WTC11 (cell line): ENCODE results near the gene PIGU. TPM values are rescaled to one million over a fixed set of nuclear protein-coding genes. Genes with fewer than 3 reads are reported as not detected.

Experiments used
- ATAC-seq: fragments of 200-7000 bp; cut with Tn5 transposase; 2 replicates; pipeline ENCODE4 v1.10.0; 2021; ENCODE audit warnings: mild to moderate bottlenecking, moderate library complexity
- CTCF ChIA-PET: fragments of 300-600 bp; sonication (Branson Sonifier 250); formaldehyde crosslinking; loops from one replicate; lab custom pipeline; 2021; ENCODE audit warnings: antibody characterized with exemption; lab: Charles Lee
- POLR2A ChIA-PET: fragments of 350-600 bp; sonication (Branson Sonifier 250); formaldehyde crosslinking; loops from one replicate; lab custom pipeline; 2021; ENCODE audit warnings: antibody characterized with exemption; lab: Charles Lee
- DNase-seq: peaks from one replicate; pipeline ENCODE4 v3.0.0; 2021; ENCODE audit warnings: low spot score
- H3K27ac Mint-ChIP-seq: 2 replicates; pipeline ENCODE4 v1.8.0; 2021; ENCODE audit warnings: mixed read lengths
- H3K27me3 Mint-ChIP-seq: 2 replicates; pipeline ENCODE4 v1.8.0; 2021; ENCODE audit warnings: low read depth, mild to moderate bottlenecking, moderate library complexity, mixed read lengths
- H3K36me3 Mint-ChIP-seq: 2 replicates; pipeline ENCODE4 v1.8.0; 2021; ENCODE audit warnings: mixed read lengths
- H3K4me1 Mint-ChIP-seq: 2 replicates; pipeline ENCODE4 v1.8.0; 2022; ENCODE audit warnings: mixed read lengths
- H3K4me3 Mint-ChIP-seq: 2 replicates; pipeline ENCODE4 v1.8.0; 2021; ENCODE audit warnings: mild to moderate bottlenecking, moderate library complexity, mixed read lengths
- H3K9me3 Mint-ChIP-seq: 2 replicates; pipeline ENCODE4 v1.8.0; 2021; ENCODE audit warnings: mixed read lengths
- CBFB ChIP-seq: sonication (generic); formaldehyde crosslinking; IDR thresholded peaks from 2 replicates; pipeline ENCODE4 v1.8.1; 2022; ENCODE audit warnings: mild to moderate bottlenecking, low read depth, missing genetic modification reagents
- CREM ChIP-seq: sonication (generic); formaldehyde crosslinking; IDR thresholded peaks from 2 replicates; pipeline ENCODE4 v1.8.1; 2022; ENCODE audit warnings: mild to moderate bottlenecking, missing genetic modification reagents, moderate library complexity
- ELF4 ChIP-seq: sonication (generic); formaldehyde crosslinking; IDR thresholded peaks from 2 replicates; pipeline ENCODE4 v1.8.1; 2022; ENCODE audit warnings: low read depth, mild to moderate bottlenecking, moderate library complexity, missing genetic modification reagents
- ETV6 ChIP-seq: sonication (generic); formaldehyde crosslinking; IDR thresholded peaks from 2 replicates; pipeline ENCODE4 v1.8.1; 2022; ENCODE audit warnings: mild to moderate bottlenecking, missing genetic modification reagents
- GABPB1 ChIP-seq: sonication (generic); formaldehyde crosslinking; IDR thresholded peaks from 2 replicates; pipeline ENCODE4 v1.8.1; 2023; ENCODE audit warnings: mild to moderate bottlenecking, missing genetic modification reagents
- IRF2 ChIP-seq: sonication (generic); formaldehyde crosslinking; IDR thresholded peaks from 2 replicates; pipeline ENCODE4 v1.8.0; 2022; ENCODE audit warnings: low read depth, missing genetic modification reagents, borderline replicate concordance
- JUN ChIP-seq: sonication (generic); formaldehyde crosslinking; IDR thresholded peaks from 2 replicates; pipeline ENCODE4 v1.8.0; 2023; ENCODE audit warnings: mild to moderate bottlenecking, missing genetic modification reagents
- KAT7 ChIP-seq: sonication (generic); formaldehyde crosslinking; IDR thresholded peaks from 2 replicates; pipeline ENCODE4 v1.8.1; 2023; ENCODE audit warnings: missing genetic modification reagents, mild to moderate bottlenecking, borderline replicate concordance
- NFYB ChIP-seq: sonication (generic); formaldehyde crosslinking; conservative IDR thresholded peaks from 2 replicates; pipeline ENCODE4 v1.8.0; 2022; ENCODE audit warnings: low read depth, missing genetic modification reagents
- NR1H2 ChIP-seq: sonication (generic); formaldehyde crosslinking; IDR thresholded peaks from 2 replicates; pipeline ENCODE4 v1.9.0; 2021; ENCODE audit warnings: mild to moderate bottlenecking, moderate library complexity, missing genetic modification reagents
- NR3C1 ChIP-seq: sonication (generic); formaldehyde crosslinking; conservative IDR thresholded peaks from 2 replicates; pipeline ENCODE4 v1.8.1; 2023; ENCODE audit warnings: low read depth, mild to moderate bottlenecking, missing genetic modification reagents
- PRRX2 ChIP-seq: fragments of 250-450 bp; sonication (Bioruptor Pico); IDR thresholded peaks from 2 replicates; pipeline ENCODE4 v1.8.0; 2021; ENCODE audit warnings: mild to moderate bottlenecking
- RORB ChIP-seq: fragments of 250-450 bp; sonication (Bioruptor Pico); IDR thresholded peaks from 2 replicates; pipeline ENCODE4 v1.9.0; 2021; ENCODE audit warnings: mild to moderate bottlenecking
- SOX15 ChIP-seq: fragments of 250-450 bp; sonication (Bioruptor Pico); IDR thresholded peaks from 2 replicates; pipeline ENCODE4 v1.9.0; 2021; ENCODE audit warnings: mild to moderate bottlenecking
- TCF7 ChIP-seq: sonication (generic); formaldehyde crosslinking; IDR thresholded peaks from 2 replicates; pipeline ENCODE4 v1.8.0; 2022; ENCODE audit warnings: mild to moderate bottlenecking, low read depth, missing genetic modification reagents, moderate library complexity
- TEAD1 ChIP-seq: sonication (generic); formaldehyde crosslinking; IDR thresholded peaks from 2 replicates; pipeline ENCODE4 v1.8.0; 2022; ENCODE audit warnings: mild to moderate bottlenecking, missing genetic modification reagents
- TP53 ChIP-seq: sonication (generic); formaldehyde crosslinking; IDR thresholded peaks from 2 replicates; pipeline ENCODE4 v1.8.1; 2023; ENCODE audit warnings: mild to moderate bottlenecking, missing genetic modification reagents
- ZBTB21 ChIP-seq: sonication (generic); formaldehyde crosslinking; IDR thresholded peaks from 2 replicates; pipeline ENCODE4 v1.8.1; 2023; ENCODE audit warnings: mild to moderate bottlenecking, missing genetic modification reagents, borderline replicate concordance
- ZNF138 ChIP-seq: sonication (generic); formaldehyde crosslinking; conservative IDR thresholded peaks from 2 replicates; pipeline ENCODE4 v1.8.1; 2022; ENCODE audit warnings: mild to moderate bottlenecking, moderate library complexity, missing genetic modification reagents
- ZNF219 ChIP-seq: sonication (generic); formaldehyde crosslinking; IDR thresholded peaks from 2 replicates; pipeline ENCODE4 v1.8.0; 2023; ENCODE audit warnings: missing genetic modification reagents, mild to moderate bottlenecking, borderline replicate concordance
- ZNF671 ChIP-seq: fragments of 250-450 bp; sonication (Bioruptor Pico); IDR thresholded peaks from 2 replicates; pipeline ENCODE4 v1.8.0; 2021; ENCODE audit warnings: mild to moderate bottlenecking
- total RNA-seq: library from RNA; stranded (reverse); gene quantifications from 3 replicates; pipeline ENCODE4 v1.2.3, GENCODE V29; 2021
- TF ChIP-seq, protein P1 (sequence below): sonication (generic); formaldehyde crosslinking; IDR thresholded peaks from 2 replicates; pipeline ENCODE4 v1.8.1; 2022; ENCODE audit warnings: missing genetic modification reagents, borderline replicate concordance
- TF ChIP-seq, protein P2 (sequence below): sonication (generic); formaldehyde crosslinking; IDR thresholded peaks from 2 replicates; pipeline ENCODE4 v1.8.1; 2023; ENCODE audit warnings: mild to moderate bottlenecking, moderate library complexity, missing genetic modification reagents
- TF ChIP-seq, protein P3 (sequence below): sonication (generic); formaldehyde crosslinking; IDR thresholded peaks from 2 replicates; pipeline ENCODE4 v1.8.0; 2022; ENCODE audit warnings: mild to moderate bottlenecking, missing genetic modification reagents
- TF ChIP-seq, protein P4 (sequence below): sonication (generic); formaldehyde crosslinking; IDR thresholded peaks from 2 replicates; pipeline ENCODE4 v1.8.1; 2023; ENCODE audit warnings: mild to moderate bottlenecking, missing genetic modification reagents
- TF ChIP-seq, protein P5 (sequence below): sonication (generic); formaldehyde crosslinking; IDR thresholded peaks from 2 replicates; pipeline ENCODE4 v1.8.0; 2023; ENCODE audit warnings: missing genetic modification reagents, mild to moderate bottlenecking, borderline replicate concordance
- TF ChIP-seq, protein P6 (sequence below): fragments of 250-450 bp; sonication (Bioruptor Pico); IDR thresholded peaks from 2 replicates; pipeline ENCODE4 v2.1.2; 2022; ENCODE audit warnings: mild to moderate bottlenecking, moderate library complexity

The PIGU gene
- total RNA-seq, 1 experiment from 2014 or later, result 24.8 TPM

DNA sequence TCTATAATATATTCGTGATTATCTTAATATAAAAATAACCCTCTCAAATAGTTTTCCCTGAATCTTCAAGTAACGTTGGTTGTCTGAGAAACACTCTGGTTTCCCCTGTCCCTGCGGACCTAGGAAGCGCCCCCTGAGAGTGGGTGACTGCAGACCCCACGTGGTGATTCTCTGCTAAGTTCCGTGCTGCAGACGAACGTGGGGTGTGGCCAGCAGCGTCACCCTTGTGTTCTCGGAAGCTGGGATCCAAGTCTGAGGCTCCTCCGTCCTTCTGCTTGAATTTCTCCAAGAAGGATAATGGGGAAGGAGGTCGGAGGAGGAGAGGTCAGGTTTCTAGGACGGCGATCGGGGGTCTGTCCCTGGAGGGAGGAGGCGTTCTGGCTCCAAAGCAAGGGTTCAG is 135.0 kb downstream of the PIGU start:
- H3K4me3 Mint-ChIP-seq, result no peak overlapping the region
- H3K27ac Mint-ChIP-seq, result no peak overlapping the region
- H3K9me3 Mint-ChIP-seq, result no peaks in the 10 kb centered on the region
- DNase-seq (no peak), ATAC-seq (no peak)
- 0 out of 2 replicates have a peak, but pooled peaks cover 3% of the 10 kb centered on the region for H3K27me3 Mint-ChIP-seq
- TF ChIP-seq PRRX2 (CRISPR knock-in tag) (no peak), JUN (no peak), ZBTB21 (no peak), TCF7 (no peak), CREM (no peak), TEAD1 (CRISPR knock-in tag) (no peak), ELF4 (CRISPR knock-in tag) (no peak), IRF2 (CRISPR knock-in tag) (no peak), CBFB (CRISPR knock-in tag) (no peak), NFYB (CRISPR knock-in tag) (no peak), ZNF671 (no peak), KAT7 (CRISPR knock-in tag) (no peak), SOX15 (no peak)
- TF ChIP-seq, protein P1, sequence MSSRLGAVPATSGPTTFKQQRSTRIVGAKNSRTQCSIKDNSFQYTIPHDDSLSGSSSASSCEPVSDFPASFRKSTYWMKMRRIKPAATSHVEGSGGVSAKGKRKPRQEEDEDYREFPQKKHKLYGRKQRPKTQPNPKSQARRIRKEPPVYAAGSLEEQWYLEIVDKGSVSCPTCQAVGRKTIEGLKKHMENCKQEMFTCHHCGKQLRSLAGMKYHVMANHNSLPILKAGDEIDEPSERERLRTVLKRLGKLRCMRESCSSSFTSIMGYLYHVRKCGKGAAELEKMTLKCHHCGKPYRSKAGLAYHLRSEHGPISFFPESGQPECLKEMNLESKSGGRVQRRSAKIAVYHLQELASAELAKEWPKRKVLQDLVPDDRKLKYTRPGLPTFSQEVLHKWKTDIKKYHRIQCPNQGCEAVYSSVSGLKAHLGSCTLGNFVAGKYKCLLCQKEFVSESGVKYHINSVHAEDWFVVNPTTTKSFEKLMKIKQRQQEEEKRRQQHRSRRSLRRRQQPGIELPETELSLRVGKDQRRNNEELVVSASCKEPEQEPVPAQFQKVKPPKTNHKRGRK, result no peak
- CTCF ChIA-PET, result interaction anchor here (0.9 kb wide), 1 partner anchor 19 kb away, joined by 4 read pairs; no protein-coding TSS in a partner anchor
- peaks cover 12% of the 10 kb centered on the region for H3K4me1 Mint-ChIP-seq
- H3K36me3 Mint-ChIP-seq, result peaks cover 20% of the 10 kb centered on the region
- POLR2A ChIA-PET, result no interaction called here

DNA sequence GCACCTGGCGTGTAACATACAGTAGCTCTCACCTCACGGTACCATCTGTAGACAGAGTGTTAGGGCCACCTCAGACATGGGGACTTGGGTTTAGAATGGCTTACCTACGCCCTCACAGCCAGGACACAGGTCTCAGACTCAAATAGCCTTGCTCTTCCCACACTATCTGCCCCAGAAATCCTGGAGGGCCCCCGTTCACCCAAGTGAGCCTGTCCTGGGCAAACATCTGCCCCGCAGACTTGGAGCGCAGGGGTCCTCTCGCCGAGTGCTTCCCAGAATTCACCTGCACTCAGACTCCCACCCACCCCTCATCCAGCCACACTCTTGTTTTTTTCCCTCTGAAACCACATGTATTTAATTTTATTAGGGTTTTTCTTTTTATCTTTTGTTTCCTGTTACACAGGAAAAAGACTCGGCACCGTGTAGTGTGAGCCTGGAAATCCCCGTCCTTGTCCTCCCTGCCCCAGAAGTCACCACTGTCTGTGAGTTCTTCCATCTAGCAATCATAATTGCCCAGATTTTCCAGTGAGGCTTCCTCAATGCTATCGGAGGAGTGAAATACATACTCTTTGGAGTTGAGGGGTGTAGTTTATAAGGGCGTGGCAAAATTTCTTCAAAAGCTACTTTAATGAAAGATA is 135.5 kb downstream of the PIGU start:
- CTCF ChIA-PET, result interaction anchor here (0.6 to 1.0 kb wide), 2 partner anchors 19 to 228 kb away, joined by 3 read pairs; no protein-coding TSS in a partner anchor
- peaks cover 12% of the 10 kb centered on the region for H3K4me1 Mint-ChIP-seq
- POLR2A ChIA-PET, result no interaction called here
- H3K36me3 Mint-ChIP-seq, result peaks cover 23% of the 10 kb centered on the region
- 0 out of 2 replicates have a peak, but pooled peaks cover 3% of the 10 kb centered on the region for H3K27me3 Mint-ChIP-seq
- ATAC-seq (no peak), DNase-seq (no peak)
- H3K4me3 Mint-ChIP-seq, result no peak overlapping the region
- no peak overlapping the region for H3K27ac Mint-ChIP-seq
- no peaks in the 10 kb centered on the region for H3K9me3 Mint-ChIP-seq
- TF ChIP-seq, protein P2, sequence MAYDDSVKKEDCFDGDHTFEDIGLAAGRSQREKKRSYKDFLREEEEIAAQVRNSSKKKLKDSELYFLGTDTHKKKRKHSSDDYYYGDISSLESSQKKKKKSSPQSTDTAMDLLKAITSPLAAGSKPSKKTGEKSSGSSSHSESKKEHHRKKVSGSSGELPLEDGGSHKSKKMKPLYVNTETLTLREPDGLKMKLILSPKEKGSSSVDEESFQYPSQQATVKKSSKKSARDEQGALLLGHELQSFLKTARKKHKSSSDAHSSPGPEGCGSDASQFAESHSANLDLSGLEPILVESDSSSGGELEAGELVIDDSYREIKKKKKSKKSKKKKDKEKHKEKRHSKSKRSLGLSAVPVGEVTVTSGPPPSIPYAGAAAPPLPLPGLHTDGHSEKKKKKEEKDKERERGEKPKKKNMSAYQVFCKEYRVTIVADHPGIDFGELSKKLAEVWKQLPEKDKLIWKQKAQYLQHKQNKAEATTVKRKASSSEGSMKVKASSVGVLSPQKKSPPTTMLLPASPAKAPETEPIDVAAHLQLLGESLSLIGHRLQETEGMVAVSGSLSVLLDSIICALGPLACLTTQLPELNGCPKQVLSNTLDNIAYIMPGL (CRISPR knock-in tag), result no peak
- no peak for TF ChIP-seq NR3C1 (CRISPR knock-in tag)
- TF ChIP-seq TP53 (CRISPR knock-in tag), result no peak
- TF ChIP-seq ETV6 (CRISPR knock-in tag), result no peak
- TF ChIP-seq, protein P3, sequence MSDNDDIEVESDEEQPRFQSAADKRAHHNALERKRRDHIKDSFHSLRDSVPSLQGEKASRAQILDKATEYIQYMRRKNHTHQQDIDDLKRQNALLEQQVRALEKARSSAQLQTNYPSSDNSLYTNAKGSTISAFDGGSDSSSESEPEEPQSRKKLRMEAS (CRISPR knock-in tag), result no peak
- TF ChIP-seq GABPB1 (CRISPR knock-in tag), result no peak
- no peak for TF ChIP-seq ZNF138
- no peak for TF ChIP-seq NR1H2
- TF ChIP-seq PRRX2 (CRISPR knock-in tag), result no peak
- TF ChIP-seq ZNF219 (CRISPR knock-in tag), result no peak
- TF ChIP-seq, protein P4, sequence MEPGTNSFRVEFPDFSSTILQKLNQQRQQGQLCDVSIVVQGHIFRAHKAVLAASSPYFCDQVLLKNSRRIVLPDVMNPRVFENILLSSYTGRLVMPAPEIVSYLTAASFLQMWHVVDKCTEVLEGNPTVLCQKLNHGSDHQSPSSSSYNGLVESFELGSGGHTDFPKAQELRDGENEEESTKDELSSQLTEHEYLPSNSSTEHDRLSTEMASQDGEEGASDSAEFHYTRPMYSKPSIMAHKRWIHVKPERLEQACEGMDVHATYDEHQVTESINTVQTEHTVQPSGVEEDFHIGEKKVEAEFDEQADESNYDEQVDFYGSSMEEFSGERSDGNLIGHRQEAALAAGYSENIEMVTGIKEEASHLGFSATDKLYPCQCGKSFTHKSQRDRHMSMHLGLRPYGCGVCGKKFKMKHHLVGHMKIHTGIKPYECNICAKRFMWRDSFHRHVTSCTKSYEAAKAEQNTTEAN (CRISPR knock-in tag), result no peak
- TF ChIP-seq RORB (CRISPR knock-in tag), result no peak
- TF ChIP-seq, protein P5, sequence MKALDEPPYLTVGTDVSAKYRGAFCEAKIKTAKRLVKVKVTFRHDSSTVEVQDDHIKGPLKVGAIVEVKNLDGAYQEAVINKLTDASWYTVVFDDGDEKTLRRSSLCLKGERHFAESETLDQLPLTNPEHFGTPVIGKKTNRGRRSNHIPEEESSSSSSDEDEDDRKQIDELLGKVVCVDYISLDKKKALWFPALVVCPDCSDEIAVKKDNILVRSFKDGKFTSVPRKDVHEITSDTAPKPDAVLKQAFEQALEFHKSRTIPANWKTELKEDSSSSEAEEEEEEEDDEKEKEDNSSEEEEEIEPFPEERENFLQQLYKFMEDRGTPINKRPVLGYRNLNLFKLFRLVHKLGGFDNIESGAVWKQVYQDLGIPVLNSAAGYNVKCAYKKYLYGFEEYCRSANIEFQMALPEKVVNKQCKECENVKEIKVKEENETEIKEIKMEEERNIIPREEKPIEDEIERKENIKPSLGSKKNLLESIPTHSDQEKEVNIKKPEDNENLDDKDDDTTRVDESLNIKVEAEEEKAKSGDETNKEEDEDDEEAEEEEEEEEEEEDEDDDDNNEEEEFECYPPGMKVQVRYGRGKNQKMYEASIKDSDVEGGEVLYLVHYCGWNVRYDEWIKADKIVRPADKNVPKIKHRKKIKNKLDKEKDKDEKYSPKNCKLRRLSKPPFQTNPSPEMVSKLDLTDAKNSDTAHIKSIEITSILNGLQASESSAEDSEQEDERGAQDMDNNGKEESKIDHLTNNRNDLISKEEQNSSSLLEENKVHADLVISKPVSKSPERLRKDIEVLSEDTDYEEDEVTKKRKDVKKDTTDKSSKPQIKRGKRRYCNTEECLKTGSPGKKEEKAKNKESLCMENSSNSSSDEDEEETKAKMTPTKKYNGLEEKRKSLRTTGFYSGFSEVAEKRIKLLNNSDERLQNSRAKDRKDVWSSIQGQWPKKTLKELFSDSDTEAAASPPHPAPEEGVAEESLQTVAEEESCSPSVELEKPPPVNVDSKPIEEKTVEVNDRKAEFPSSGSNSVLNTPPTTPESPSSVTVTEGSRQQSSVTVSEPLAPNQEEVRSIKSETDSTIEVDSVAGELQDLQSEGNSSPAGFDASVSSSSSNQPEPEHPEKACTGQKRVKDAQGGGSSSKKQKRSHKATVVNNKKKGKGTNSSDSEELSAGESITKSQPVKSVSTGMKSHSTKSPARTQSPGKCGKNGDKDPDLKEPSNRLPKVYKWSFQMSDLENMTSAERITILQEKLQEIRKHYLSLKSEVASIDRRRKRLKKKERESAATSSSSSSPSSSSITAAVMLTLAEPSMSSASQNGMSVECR (CRISPR knock-in tag), result no peak
- TF ChIP-seq NFYB (CRISPR knock-in tag), result no peak
- TF ChIP-seq, protein P6, sequence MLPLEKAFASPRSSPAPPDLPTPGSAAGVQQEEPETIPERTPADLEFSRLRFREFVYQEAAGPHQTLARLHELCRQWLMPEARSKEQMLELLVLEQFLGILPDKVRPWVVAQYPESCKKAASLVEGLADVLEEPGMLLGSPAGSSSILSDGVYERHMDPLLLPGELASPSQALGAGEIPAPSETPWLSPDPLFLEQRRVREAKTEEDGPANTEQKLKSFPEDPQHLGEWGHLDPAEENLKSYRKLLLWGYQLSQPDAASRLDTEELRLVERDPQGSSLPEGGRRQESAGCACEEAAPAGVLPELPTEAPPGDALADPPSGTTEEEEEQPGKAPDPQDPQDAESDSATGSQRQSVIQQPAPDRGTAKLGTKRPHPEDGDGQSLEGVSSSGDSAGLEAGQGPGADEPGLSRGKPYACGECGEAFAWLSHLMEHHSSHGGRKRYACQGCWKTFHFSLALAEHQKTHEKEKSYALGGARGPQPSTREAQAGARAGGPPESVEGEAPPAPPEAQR (CRISPR knock-in tag), result no peak
- no peak for TF ChIP-seq ZBTB21
